IPS DF 4.7 (cell line): ENCODE data around the gene PSMC3.

Source experiments
- DNase-seq: peaks from one replicate; pipeline ENCODE4 v3.0.0-alpha.2; 2013; ENCODE audit warnings: low spot score; ENCODE audit errors: extremely low read depth

Gene PSMC3

GRCh38 chr11:47443028-47443700, 16.9 kb upstream of the PSMC3 start:
- DNase-seq, result no peak

GRCh38 chr11:47442514-47442913, 16.3 kb upstream of the PSMC3 start:
- no peak for DNase-seq

- DNase-seq, result no peak
These were observed 15.2 kb upstream of the PSMC3 start for GRCh38 chr11:47441421-47441820.

GRCh38 chr11:47440054-47440476, 13.8 kb upstream of the PSMC3 start:
- DNase-seq, result no peak

- DNase-seq, result no peak
These were observed 12.5 kb upstream of the PSMC3 start for GRCh38 chr11:47438721-47439120.

GRCh38 chr11:47437746-47438418, 11.6 kb upstream of the PSMC3 start:
- DNase-seq, result no peak

- no peak for DNase-seq
These were observed 11.0 kb upstream of the PSMC3 start for GRCh38 chr11:47437218-47437745.

GRCh38 chr11:47436726-47437125, 10.5 kb upstream of the PSMC3 start:
- DNase-seq, result no peak

GRCh38 chr11:47435687-47436086, 9.4 kb upstream of the PSMC3 start:
- DNase-seq, result no peak

- no peak for DNase-seq
These were observed 8.0 kb upstream of the PSMC3 start for GRCh38 chr11:47434011-47434786.

GRCh38 chr11:47433157-47433556, 6.9 kb upstream of the PSMC3 start:
- DNase-seq, result no peak

- DNase-seq, result no peak
These were observed 5.3 kb upstream of the PSMC3 start for GRCh38 chr11:47431356-47432083.

GRCh38 chr11:47430524-47430923, 4.3 kb upstream of the PSMC3 start:
- DNase-seq, result no peak

GRCh38 chr11:47425611-47426010, 628 bp downstream of the PSMC3 start:
- no peak for DNase-seq

GRCh38 chr11:47418454-47419259, 7.6 kb downstream of the PSMC3 start:
- DNase-seq, result no peak

- no peak for DNase-seq
These were observed 8.5 kb downstream of the PSMC3 start for GRCh38 chr11:47417712-47418111.

GRCh38 chr11:47415949-47416472, 10.2 kb downstream of the PSMC3 start:
- DNase-seq, result no peak

GRCh38 chr11:47415091-47415854, 11.0 kb downstream of the PSMC3 start:
- no peak for DNase-seq

GRCh38 chr11:47414685-47415070, 11.6 kb downstream of the PSMC3 start:
- no peak for DNase-seq
